Erythroblast (primary cell): ENCODE data around the gene ABHD14A.

Source experiments
- DNase-seq, 2 experiments: peaks; one replicate each; lab custom pipeline; 2025; lab: John Stamatoyannopoulos, UW
- GATA1 ChIP-seq: IDR thresholded peaks from 2 replicates; pipeline ENCODE4 v1.6.1; 2011; ENCODE audit warnings: low read depth, mild to moderate bottlenecking, control low read depth, low read length, moderate library complexity
- POLR2A ChIP-seq: IDR thresholded peaks from 2 replicates; pipeline ENCODE4 v1.6.1; 2011; ENCODE audit warnings: mild to moderate bottlenecking, low read length

Gene ABHD14A

GRCh38 chr3:52010431-52010830, 35.6 kb downstream of the ABHD14A start:
- TF ChIP-seq POLR2A (no peak), GATA1 (no peak)
- DNase-seq = no peak

- TF ChIP-seq GATA1 = no peak
- no peak for TF ChIP-seq POLR2A
- no peak for DNase-seq
These were observed 37.8 kb downstream of the ABHD14A start for GRCh38 chr3:52012699-52013098.

- no peak for TF ChIP-seq GATA1
- no peak for TF ChIP-seq POLR2A
- DNase-seq = no peak
These were observed 39.1 kb downstream of the ABHD14A start for GRCh38 chr3:52013802-52014598.

DNA sequence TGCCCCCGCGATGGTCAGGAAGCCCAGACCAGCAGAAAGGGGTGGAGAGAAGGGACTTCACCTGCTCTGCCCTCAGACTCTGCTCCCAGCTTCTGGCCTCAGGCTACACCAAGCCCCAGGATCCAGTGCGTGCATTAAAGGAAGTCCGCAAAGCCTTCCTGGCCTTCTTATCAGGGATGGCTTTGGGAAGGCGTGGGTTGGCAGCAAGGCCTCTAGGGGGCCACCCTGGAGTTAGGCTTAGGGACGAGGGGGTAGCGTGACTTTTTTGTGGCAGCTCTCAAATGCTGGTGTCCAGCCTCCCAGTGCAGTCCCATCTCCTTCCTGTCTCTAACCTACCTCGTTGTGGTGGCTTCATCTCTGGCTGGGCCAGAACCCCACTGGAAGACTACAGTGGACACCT, 39.7 kb downstream of the ABHD14A start:
- peak; percentile 21 to 22 for DNase-seq
- TF ChIP-seq POLR2A (no peak), GATA1 (no peak)

- DNase-seq = no peak
- TF ChIP-seq POLR2A = no peak
- no peak for TF ChIP-seq GATA1
These were observed 40.8 kb downstream of the ABHD14A start for GRCh38 chr3:52015438-52016228.

DNA sequence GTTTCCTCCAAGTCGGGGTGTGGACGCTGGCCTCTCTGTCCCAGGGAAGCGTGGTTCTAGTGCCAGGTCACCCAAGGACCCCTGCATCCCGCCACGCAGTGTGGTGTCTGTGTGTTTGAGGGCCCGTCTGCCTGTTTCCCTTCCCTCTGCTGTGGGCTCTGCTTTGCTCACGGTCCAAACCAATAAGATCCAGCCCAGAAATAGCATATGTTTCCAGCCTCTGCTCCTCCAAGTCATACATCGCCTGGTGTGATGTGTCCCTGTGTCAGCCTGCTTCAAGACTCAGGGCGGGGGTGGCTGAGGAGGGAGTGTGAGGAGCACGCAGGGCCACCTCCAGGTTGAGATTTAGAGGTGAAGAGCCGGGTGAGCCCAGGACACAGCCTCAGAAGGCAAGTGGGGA, 42.7 kb downstream of the ABHD14A start:
- no peak for TF ChIP-seq POLR2A
- TF ChIP-seq GATA1 = no peak

DNA sequence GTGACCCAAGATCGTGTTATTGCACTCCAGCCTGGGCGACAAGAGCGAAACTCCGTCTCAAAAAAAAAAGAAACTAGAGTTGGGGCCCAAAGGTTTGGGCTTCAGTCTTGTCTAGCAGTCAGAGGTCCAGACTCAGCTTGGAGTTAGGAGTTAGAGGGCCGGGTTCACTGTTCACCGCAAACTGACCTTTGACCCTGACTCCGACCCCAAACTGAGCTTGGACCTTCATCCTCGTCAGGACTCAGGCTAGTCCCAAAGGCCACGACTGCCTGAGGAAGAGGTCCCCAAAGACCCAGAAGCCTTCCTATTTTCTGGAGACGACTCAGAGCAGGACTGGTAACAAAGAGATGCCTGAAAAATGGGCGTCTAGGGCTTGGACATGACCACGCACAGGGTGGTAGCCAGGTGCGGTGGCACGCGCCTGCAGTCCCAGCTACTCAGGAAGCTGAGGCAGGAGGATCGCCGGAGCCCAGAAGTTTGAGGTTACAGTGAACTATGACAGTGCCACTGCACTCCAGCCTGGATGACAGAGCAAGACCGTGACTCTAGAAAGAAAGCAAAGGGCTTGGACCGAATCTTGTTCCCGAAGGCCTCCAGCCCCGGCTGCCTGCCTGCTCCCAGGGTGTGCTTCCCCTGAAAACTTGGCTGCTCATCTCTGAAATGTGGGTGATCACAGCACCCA, 43.6 kb downstream of the ABHD14A start:
- no peak for DNase-seq

More for the DNA sequence above, 42.7 kb downstream of the ABHD14A start:
- no peak for DNase-seq

DNA sequence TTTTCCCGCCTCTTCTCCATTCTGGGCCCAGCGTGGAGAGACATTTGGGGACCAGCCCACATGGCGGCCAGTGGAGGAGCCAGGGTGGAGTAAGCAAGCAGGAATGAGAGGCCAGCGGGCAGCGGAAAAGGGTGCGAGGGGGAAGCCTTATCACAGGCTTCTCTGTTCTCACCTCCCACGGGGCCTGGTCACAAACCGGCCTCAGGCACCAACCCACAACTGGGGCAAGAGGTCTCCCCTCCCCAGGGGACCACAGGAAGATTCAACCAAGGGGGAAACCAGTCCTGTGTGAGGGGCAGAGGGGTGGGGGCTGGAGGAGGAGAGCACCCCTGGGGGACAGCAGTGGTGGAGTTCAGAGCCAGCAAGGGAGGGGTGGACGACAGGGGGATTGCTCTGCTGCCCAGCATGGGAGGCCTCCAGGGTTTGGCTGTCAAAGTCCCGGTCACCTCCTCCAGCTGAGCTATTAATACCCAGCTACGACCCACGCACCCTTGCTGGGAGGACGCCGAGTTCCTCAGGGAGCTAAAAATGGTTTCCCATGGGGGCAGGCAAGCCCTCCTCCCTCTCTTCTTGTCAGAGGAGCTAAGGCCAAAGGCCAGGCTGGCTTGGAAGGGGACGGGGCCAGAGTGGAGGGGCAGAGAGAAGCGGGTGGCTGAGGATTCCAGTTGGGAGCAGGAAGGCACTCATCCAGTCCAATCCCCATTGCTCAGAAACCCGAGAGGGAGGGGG, 44.7 kb downstream of the ABHD14A start:
- no peak for TF ChIP-seq POLR2A
- no peak for TF ChIP-seq GATA1
- DNase-seq = no peak

More for the DNA sequence above, 43.6 kb downstream of the ABHD14A start:
- TF ChIP-seq GATA1 (no peak), POLR2A (no peak)

DNA sequence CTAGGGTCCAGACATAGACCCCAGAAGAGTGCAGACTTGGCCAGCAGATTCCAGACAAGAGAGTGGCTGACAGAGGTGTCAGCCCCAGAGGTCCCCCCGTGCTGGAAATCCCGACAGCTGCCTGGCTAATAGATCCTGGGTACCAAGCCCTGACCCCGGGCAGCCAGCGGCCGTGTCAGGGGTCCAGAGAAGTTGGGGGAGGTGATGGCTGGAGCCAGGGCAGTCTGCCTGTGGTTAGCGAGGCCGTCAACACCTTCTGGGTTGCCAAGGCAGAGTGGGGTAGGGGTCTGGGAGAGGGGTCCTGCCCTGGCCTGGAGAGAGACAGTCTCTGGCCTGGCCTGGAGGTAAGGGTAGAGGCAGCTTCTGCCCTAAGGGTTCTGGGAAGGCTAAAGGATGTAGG, 45.9 kb downstream of the ABHD14A start:
- no peak for DNase-seq
- no peak for TF ChIP-seq GATA1
- no peak for TF ChIP-seq POLR2A

DNA sequence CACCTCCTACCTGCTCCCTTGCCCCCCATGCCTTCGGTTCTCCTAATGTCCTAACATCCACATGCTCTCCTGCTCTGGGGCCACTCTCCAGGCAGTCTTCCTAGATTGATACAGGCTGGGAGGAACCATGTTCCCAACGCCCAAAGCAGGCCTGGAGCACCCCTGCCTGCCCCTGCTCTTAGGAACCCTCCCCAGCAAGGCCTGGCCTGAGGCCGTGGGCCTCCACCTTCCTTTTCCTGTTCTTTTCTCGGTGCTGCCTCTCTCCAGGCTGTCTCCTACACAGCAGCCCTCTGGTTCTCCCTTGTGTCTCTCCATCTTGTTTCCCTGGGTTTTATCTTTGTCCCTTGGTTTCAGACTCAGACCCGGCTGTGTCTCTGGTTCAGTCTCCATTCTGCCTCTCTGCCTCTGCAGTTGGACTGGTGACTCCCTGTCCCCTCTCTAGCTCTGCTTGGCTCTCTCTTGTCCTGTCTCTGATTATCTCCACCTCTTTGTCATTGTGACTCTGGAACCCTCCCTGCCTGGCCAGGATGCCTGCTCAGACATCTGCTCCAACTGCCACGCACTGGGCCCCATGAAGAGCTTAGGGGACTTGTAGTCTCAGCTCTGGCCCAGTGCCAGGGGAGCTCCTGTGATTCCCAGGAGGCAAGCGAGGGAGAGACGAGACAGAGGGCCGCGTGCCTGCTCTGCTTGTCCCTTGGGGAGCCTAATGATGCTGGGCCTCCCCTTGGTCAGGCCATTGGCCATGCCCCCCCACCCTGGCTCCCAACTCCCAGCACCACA, 46.8 kb downstream of the ABHD14A start:
- no peak for DNase-seq
- no peak for TF ChIP-seq POLR2A
- no peak for TF ChIP-seq GATA1

DNA sequence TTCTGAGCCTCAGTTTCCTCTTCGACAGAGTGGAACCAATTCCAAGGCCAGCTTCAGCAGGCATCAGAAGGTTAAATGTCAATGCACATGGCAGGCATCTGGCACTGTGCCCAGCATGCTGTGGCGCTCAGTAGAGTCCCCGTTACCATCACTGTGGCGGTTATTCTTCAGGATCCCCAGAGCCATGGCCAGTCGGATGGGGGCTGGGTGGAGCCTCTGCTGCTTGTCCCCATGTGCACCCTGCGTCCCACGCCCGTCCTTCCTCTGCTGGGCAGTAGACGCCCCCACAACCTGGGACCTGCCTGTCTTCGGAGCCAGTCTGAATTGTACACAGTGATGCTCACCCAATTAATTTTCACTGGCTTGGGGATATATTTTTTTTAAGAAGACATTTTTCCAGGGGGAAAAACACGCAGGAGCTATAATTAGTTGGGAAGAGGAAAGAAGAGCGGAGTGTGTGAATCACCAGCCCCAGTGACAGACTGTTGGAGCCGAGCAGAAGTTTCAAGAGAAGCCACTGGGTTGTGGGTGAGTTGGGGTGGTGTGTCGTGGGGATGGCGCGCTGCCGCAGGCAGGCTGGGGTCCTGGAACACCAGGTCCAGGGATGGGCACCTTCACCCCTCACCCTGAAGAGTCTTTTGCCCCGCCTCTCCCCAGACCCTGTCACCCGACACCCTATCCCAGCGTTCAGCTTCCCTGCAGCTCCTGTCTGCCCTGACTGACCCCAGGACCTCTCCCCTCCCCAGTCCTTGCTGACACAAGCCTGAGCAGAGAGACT, 47.6 kb downstream of the ABHD14A start:
- no peak for DNase-seq
- TF ChIP-seq POLR2A (no peak), GATA1 (no peak)

DNA sequence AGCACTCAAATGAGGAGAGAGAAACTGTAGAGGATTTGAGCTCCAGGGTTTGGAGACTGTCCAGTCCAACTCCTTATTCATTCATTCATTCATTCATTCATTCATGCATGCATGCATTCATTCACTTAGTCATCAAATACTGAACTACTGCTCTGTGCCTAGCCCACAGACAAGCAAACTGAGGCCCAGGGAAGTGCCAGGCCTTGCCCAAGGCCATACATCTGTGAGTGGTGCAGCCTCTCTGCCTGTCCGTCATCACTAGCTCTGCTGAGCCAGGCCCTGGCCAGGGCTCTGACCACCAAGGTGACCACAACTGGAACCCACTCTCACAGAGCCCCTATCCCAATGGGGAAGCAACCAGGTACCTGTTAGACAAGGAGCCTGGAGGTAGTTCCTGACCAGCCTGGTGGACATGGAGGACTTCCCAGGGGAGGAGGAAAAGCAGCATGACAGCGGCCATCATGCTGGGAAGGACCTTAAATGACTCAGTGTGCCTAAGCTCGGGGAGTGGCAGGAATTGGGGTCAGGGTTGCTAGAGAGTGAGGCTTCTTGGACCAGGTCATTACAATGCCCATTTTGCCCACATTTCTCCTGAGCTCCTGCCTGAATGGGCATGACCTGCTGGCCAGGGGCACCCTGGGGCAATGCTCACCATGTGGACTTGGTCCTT, 48.4 kb downstream of the ABHD14A start:
- DNase-seq = no peak
- no peak for TF ChIP-seq POLR2A
- no peak for TF ChIP-seq GATA1
